NK-92 (cell line): ENCODE measurements around the gene TRMU.

ENCODE experiments used
- DNase-seq: peaks from one replicate; lab custom pipeline; 2025; ENCODE audit not compliant: unreplicated experiment; lab: John Stamatoyannopoulos, UW

The TRMU gene

GRCh38 chr22:46406791-46407190 lies 71.3 kb downstream of the TRMU start:
- DNase-seq: no peak
